OCI-LY7 (cell line): ENCODE data around the gene TMEM239. TPM values are rescaled to one million over a fixed set of nuclear protein-coding genes. Genes with fewer than 3 reads are reported as not detected.

Experiments used
- BruUV-seq: library from RNA; stranded (reverse); fragments of 400-500 nt; replicated peaks from 2 replicates; lab custom pipeline; 2021; lab: Mats Ljungman, UMichigan
- CTCF ChIA-PET: fragments of 300-600 bp; sonication (Branson Sonifier 250); formaldehyde crosslinking; loops from one replicate; lab custom pipeline; 2022; ENCODE audit warnings: antibody characterized with exemption; ENCODE audit not compliant: unreplicated experiment; lab: Charles Lee
- POLR2A ChIA-PET: fragments of 300-600 bp; sonication (Branson Sonifier 250); formaldehyde crosslinking; loops from one replicate; lab custom pipeline; 2022; ENCODE audit warnings: antibody characterized with exemption; lab: Charles Lee
- DNase-seq: peaks from one replicate; pipeline ENCODE4 v3.0.0-alpha.2; 2015; ENCODE audit warnings: low spot score
- H2AFZ ChIP-seq: fragments of 200-600 bp; sonication (generic), shearing (Covaris generic); 2 replicates; pipeline ENCODE4 v1.6.1; 2014; ENCODE audit warnings: mild to moderate bottlenecking, antibody characterized with exemption, low read length, moderate library complexity
- H3K27ac ChIP-seq: fragments of 200-600 bp; sonication (generic); 2 replicates; pipeline ENCODE4 v1.5.1; 2014; ENCODE audit warnings: mixed run types, low read depth, mild to moderate bottlenecking, moderate library complexity, low read length, inconsistent platforms; ENCODE audit not compliant: poor library complexity, severe bottlenecking
- H3K36me3 ChIP-seq: fragments of 200-600 bp; sonication (generic); 2 replicates; pipeline ENCODE4 v1.6.1; 2014; ENCODE audit warnings: mild to moderate bottlenecking, antibody characterized with exemption, low read length, moderate library complexity, mixed read lengths; ENCODE audit not compliant: insufficient read depth
- H3K4me1 ChIP-seq: fragments of 200-600 bp; sonication (generic); 2 replicates; pipeline ENCODE4 v1.5.1; 2014; ENCODE audit warnings: mild to moderate bottlenecking, low read length; ENCODE audit not compliant: insufficient read depth, poor library complexity, severe bottlenecking
- H3K4me2 ChIP-seq: fragments of 200-600 bp; sonication (generic); 2 replicates; pipeline ENCODE4 v1.6.1; 2014; ENCODE audit warnings: mild to moderate bottlenecking, low read length
- H3K4me3 ChIP-seq: fragments of 200-600 bp; sonication (generic); 2 replicates; pipeline ENCODE4 v1.5.1; 2014; ENCODE audit warnings: mild to moderate bottlenecking, low read depth, low read length; ENCODE audit not compliant: poor library complexity, severe bottlenecking
- H3K79me2 ChIP-seq: fragments of 200-600 bp; sonication (generic); 2 replicates; pipeline ENCODE4 v1.6.1; 2016; ENCODE audit warnings: low read depth, mild to moderate bottlenecking, low read length, moderate library complexity, mixed read lengths; ENCODE audit not compliant: insufficient read depth
- H3K9me2 ChIP-seq: fragments of 200-600 bp; sonication (generic); 2 replicates; pipeline ENCODE4 v1.6.1; 2016; ENCODE audit warnings: mild to moderate bottlenecking, low read length, mixed read lengths; ENCODE audit not compliant: insufficient read depth
- H3K9me3 ChIP-seq: fragments of 200-600 bp; sonication (generic); 2 replicates; pipeline ENCODE4 v1.6.1; 2014; ENCODE audit warnings: mild to moderate bottlenecking, mixed run types, low read length, mixed read lengths
- H4K20me1 ChIP-seq: fragments of 200-600 bp; sonication (generic); 2 replicates; pipeline ENCODE4 v1.6.1; 2014; ENCODE audit warnings: mild to moderate bottlenecking, antibody characterized with exemption, low read length, moderate library complexity, mixed read lengths; ENCODE audit not compliant: insufficient read depth
- EZH2phosphoT487 ChIP-seq: fragments of 200-600 bp; sonication (generic); IDR thresholded peaks from 2 replicates; pipeline ENCODE4 v1.6.1; 2018; ENCODE audit warnings: low read depth, borderline replicate concordance, mild to moderate bottlenecking, mixed run types, antibody characterized with exemption, low read length, moderate library complexity, mixed read lengths
- intact Hi-C: fragments of 100-400 bp; cut with micrococcal nuclease; formaldehyde crosslinking; loops from one replicate; pipeline ENCODE4 v1.10.0; 2022; ENCODE audit not compliant: unreplicated experiment
- total RNA-seq, 2 experiments: library from RNA; depleted of rRNA in 1 of 2; stranded (reverse); fragments of >200 nt in 1 of 2; shearing (Covaris generic) in 1 of 2; gene quantifications; 2 replicates each; pipeline ENCODE4 v1.2.3, GENCODE V29; 2014 to 2022
- TF ChIP-seq, protein P1 (sequence below): fragments of 200-600 bp; sonication (generic); conservative IDR thresholded peaks from 2 replicates; pipeline ENCODE4 v1.5.1; 2014; ENCODE audit warnings: mild to moderate bottlenecking, antibody characterized with exemption, low read length, moderate library complexity, mixed read lengths

Gene TMEM239
- total RNA-seq, 2 experiments from 2014 or later: not detected

DNA sequence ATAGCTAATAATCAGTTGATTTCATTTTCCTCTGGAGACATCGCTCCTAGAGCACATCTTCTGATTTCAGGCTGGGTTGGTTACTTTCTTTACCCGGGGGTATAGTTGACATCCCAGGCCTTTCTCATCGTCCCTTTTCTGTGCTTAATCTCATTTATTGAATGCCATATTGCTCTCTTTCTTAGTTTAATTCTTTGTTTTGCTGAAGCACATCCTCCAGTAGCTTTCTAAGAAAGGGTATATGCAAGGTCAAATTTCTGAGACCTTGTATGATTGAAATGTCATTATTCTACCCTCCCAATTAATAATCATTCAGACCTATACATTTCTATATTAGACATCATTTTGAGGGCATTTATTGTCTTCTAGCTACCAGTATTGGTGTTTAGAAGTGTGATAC lies 4.0 kb upstream of the TMEM239 start:
- Histone ChIP-seq H3K9me3 (0 out of 2 replicates have a peak, but pooled peaks cover 6% of the 10 kb centered on the region), H3K27ac (no peak overlapping the region), H3K79me2 (no peaks in the 10 kb centered on the region), H3K9me2 (no peaks in the 10 kb centered on the region), H3K4me2 (no peak overlapping the region), H2AFZ (no peak overlapping the region), H3K36me3 (no peaks in the 10 kb centered on the region), H4K20me1 (no peaks in the 10 kb centered on the region), H3K4me3 (no peak overlapping the region), H3K4me1 (no peaks in the 10 kb centered on the region)
- CTCF ChIA-PET: no interaction called here
- DNase-seq: no peak
- POLR2A ChIA-PET: no interaction called here
- no TSS peak for BruUV-seq
- intact Hi-C loops: no loop called here
- TF ChIP-seq EZH2phosphoT487: no peak
- TF ChIP-seq, protein P1, sequence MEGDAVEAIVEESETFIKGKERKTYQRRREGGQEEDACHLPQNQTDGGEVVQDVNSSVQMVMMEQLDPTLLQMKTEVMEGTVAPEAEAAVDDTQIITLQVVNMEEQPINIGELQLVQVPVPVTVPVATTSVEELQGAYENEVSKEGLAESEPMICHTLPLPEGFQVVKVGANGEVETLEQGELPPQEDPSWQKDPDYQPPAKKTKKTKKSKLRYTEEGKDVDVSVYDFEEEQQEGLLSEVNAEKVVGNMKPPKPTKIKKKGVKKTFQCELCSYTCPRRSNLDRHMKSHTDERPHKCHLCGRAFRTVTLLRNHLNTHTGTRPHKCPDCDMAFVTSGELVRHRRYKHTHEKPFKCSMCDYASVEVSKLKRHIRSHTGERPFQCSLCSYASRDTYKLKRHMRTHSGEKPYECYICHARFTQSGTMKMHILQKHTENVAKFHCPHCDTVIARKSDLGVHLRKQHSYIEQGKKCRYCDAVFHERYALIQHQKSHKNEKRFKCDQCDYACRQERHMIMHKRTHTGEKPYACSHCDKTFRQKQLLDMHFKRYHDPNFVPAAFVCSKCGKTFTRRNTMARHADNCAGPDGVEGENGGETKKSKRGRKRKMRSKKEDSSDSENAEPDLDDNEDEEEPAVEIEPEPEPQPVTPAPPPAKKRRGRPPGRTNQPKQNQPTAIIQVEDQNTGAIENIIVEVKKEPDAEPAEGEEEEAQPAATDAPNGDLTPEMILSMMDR: no peak

DNA sequence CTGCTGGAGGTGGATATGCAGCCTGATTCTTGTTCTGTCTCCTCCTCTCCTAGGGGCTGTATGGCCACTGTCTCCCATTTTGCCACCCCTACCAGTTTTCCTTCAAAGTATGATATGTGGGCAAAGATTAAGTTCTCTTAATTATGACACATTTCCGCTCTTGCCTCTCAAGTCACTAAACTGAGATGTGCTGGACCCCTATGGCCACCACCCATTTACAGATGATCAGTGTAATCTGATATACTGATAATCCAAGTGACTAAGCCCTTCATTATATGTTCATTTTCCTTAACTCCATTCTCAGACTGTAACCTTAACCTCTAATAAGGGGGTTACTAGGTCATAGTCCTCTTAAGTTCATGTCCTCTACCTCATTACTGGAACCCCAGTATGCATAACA lies 2.1 kb upstream of the TMEM239 start:
- H3K27ac ChIP-seq: no peak overlapping the region
- H4K20me1 ChIP-seq: no peaks in the 10 kb centered on the region
- no TSS peak for BruUV-seq
- no peaks in the 10 kb centered on the region for H3K36me3 ChIP-seq
- intact Hi-C loops: no loop called here
- CTCF ChIA-PET: no interaction called here
- H3K9me3 ChIP-seq: 0 out of 2 replicates have a peak, but pooled peaks cover 6% of the 10 kb centered on the region
- no peak for DNase-seq
- no peaks in the 10 kb centered on the region for H3K4me1 ChIP-seq
- H3K9me2 ChIP-seq: no peaks in the 10 kb centered on the region
- TF ChIP-seq, protein P1: no peak
- H3K4me2 ChIP-seq: no peak overlapping the region
- H3K79me2 ChIP-seq: no peaks in the 10 kb centered on the region
- no peak overlapping the region for H2AFZ ChIP-seq
- POLR2A ChIA-PET: no interaction called here
- no peak overlapping the region for H3K4me3 ChIP-seq

DNA sequence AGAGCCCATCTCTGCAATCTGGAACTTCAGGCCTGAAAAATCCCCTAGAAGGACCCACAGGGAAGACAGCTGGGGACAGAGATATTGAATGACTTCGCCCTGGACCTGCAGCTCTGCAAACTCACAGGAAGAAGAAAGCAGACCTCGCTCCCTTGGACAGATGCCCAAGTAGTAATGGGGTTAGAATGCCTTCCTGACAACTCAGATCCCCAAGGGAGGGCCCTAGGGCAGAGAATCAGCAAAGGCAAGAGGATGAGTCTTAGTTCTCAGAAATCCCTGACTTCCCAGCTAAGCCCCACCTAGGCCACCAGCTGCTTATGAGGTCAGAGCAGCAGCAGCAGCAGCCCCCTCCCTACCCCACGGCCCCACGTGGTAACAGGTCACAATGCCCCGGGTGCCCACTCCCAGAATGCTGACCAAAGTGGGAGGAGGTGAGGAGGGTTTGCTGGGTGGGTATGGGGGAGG lies 1.5 kb upstream of the TMEM239 start, which contains the start of gene C20orf141:
C20orf141 (plus strand) TSS at position 401 of the 465 bp plus-strand sequence. CDS start 198 bp downstream, outside the sequence.
- H2AFZ ChIP-seq: no peak within 1 kb of the TSS
- ChIA-PET POLR2A (no interaction called here), CTCF (no interaction called here)
- no peak within 1 kb of the TSS for H3K4me3 ChIP-seq
- no peaks in the 10 kb centered on the region for H4K20me1 ChIP-seq
- H3K36me3 ChIP-seq: no peaks in the 10 kb centered on the region
- intact Hi-C loops: no loop called here
- no peaks in the 10 kb centered on the region for H3K79me2 ChIP-seq
- H3K9me3 ChIP-seq: 0 out of 2 replicates have a peak, but pooled peaks cover 6% of the 10 kb centered on the region
- no peak within 1 kb of the TSS for H3K27ac ChIP-seq
- H3K9me2 ChIP-seq: no peaks in the 10 kb centered on the region
- DNase-seq: no peak
- BruUV-seq: no TSS peak
- no peak within 1 kb of the TSS for H3K4me2 ChIP-seq
- H3K4me1 ChIP-seq: no peaks in the 10 kb centered on the region
- TF ChIP-seq EZH2phosphoT487: no peak
- TF ChIP-seq, protein P1: no peak
